Posterior vena cava (tissue), 2 donors: ENCODE results near the gene ADGRL1. TPM values are rescaled to one million over a fixed set of nuclear protein-coding genes. Genes with fewer than 3 reads are reported as not detected.
"Not testable (repeated sequence)": the region's sequence is repeated elsewhere in the genome, so short reads cannot be mapped to it uniquely, and the experiment has no call there.

ENCODE experiments used
- DNase-seq: peaks from one replicate; pipeline ENCODE4 v3.0.0-alpha.2; 2020; ENCODE audit warnings: low spot score
- intact Hi-C, 2 donors: fragments of 100-400 bp; cut with DNase I; formaldehyde crosslinking; loops; one replicate each; pipeline versions ENCODE4 v1.14.1 to v1.14.2; 2022 to 2023
- total RNA-seq, 2 donors: library from RNA; stranded (reverse); fragmentation: NEBNext Ultra II Directional; extraction: Animal tissue kit (Norgen Biotek cat#: 25700); gene quantifications; one replicate each; pipeline ENCODE4 v1.2.1, GENCODE V29; 2021
- donor health status: DM: yes; HTN: yes; CAD: no.
- donor health status: DM: yes; HTN: yes; CAD: no.

Gene ADGRL1
- total RNA-seq, 2 donors from 2014 or later = 22.5 to 25.8 TPM

- no peak for DNase-seq
- intact Hi-C loops = loop anchor here in 1 of 2 donors (5.0 kb wide), 1 partner anchor 149 kb away; no protein-coding TSS in a partner anchor
These were observed 8.1 kb downstream of the ADGRL1 start for GRCh38 chr19:14197882-14198281.

- intact Hi-C loops = loop anchor here in 1 of 2 donors (5.0 kb wide), 1 partner anchor 150 kb away; no protein-coding TSS in a partner anchor
- not testable (repeated sequence) for DNase-seq
These were observed 8.7 kb downstream of the ADGRL1 start for GRCh38 chr19:14197288-14197687.

- not testable (repeated sequence) for DNase-seq
- intact Hi-C loops = loop anchor here in 1 of 2 donors (5.0 kb wide), 1 partner anchor 151 kb away; no protein-coding TSS in a partner anchor
These were observed 9.9 kb downstream of the ADGRL1 start for GRCh38 chr19:14196105-14196504.

DNA sequence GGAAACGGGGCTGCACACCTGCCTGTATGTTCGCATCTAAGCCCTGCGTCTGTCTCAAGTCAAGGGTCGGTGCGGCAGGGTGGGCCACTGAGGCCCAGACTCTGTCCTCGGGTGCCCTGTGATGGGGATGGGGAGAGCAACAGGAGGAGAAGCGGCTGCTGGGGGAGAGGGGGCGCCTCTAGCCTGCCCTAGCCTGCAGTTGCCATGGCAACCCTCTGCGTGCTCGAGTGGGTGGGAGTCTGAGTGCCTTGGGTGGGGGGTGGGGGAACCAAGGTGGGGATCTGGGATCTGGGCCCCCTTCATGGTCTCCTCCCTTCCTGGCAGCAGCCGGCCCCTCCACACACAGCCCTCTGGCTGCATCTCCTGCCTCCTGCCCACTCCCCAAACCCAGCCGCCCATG, 10.8 kb downstream of the ADGRL1 start:
- DNase-seq = not testable (repeated sequence)
- intact Hi-C loops = loop anchor here in 1 of 2 donors (5.0 kb wide), 1 partner anchor 152 kb away; no protein-coding TSS in a partner anchor

DNA sequence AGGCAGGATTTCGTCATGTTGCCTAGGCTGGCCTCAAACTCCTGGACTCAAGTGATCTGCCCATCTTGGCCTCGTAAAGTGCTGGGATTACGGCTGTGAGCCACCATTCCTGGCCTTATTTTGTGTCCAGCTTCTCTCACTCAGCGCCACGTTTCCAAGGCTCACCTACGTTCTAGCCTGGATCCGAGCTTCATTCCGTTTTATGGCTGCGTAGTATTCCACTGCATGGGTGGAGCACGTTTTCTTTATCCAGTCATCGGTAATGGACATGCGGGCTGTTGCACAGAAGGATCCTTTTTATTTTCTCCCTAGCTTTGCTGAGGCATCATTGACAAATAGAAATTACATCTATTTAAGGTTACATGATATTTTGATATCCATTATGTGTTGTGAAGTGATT, 16.6 kb downstream of the ADGRL1 start:
- DNase-seq = no peak
- intact Hi-C loops = no loop called here

DNA sequence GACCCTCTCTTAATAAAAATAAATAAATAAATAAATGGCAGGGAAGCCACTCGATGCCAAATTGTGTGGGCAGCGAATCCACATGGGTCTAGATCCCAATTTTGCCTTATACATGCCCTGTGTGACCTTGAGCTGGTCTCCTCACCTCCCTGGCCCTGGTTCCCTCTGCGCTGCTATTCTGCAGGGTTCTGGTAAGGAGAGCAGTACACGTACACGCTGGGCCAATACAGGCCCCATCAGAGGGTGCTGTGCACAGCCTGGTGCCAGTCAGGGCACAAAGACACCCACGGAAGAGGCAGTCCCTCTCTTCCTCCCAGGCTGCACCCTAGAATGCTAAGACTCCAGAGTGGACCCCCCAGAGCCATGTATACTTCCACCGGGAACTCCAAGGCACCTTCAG, 17.9 kb downstream of the ADGRL1 start:
- DNase-seq, intact Hi-C loops: not testable (repeated sequence)

- no peak for DNase-seq
- intact Hi-C loops = no loop called here
These were observed 18.4 kb downstream of the ADGRL1 start for GRCh38 chr19:14187561-14187960.

- DNase-seq = not testable (repeated sequence)
These were observed 19.3 kb downstream of the ADGRL1 start for GRCh38 chr19:14186684-14187083.

DNA sequence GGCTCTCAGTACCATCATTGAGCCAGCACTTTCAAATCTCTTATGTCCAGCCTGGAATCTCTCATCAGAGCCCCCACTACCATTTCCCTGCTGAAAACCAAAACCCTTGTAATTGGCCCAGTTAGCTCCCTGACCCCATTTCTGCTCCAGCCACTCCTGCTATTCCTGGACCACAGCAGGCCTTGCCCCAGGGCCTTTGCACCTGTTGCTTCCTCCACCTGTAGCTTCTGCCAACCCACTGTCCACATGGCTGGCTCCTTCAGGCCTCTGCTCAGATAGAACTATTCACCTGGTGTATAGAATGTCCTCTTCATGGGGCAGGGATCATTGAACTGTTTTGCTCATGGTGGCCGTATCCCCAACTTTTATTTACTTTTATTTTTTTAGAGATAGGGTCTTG, 20.3 kb downstream of the ADGRL1 start:
- DNase-seq, intact Hi-C loops: not testable (repeated sequence)

More at GRCh38 chr19:14186684-14187083, 19.3 kb downstream of the ADGRL1 start:
- intact Hi-C loops = not testable (repeated sequence)

GRCh38 chr19:14185158-14185557, 20.8 kb downstream of the ADGRL1 start:
- no peak for DNase-seq
- intact Hi-C loops = no loop called here

DNA sequence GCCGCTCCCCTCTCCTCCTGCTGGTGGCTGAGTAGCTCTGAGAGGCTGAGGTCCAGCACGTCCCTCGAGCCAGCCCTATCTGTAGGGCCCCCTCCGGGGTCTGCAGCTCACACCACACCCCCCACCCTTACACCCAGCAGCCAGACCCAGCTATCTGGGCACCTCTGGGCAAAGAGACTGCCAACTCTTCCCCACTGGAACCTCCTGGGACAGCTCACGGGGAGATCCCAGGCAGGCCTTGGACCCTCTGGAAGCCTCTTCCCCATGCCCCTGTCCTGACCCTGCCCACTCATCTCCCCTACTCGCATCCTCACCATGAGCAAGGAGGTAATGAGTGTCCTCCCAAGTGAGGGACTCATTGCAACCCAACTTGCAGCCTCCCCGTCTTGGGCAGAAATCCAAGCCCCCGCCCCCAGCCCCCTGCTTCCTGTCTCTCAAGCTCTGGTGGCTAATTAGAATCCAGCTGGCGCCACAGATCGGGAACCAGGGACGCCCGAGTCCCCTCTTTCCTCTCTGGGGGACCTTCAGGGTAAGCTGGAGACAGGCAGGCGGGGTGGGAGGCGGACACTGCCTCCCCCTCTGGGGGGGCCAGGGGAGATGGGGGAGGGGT, 22.1 kb downstream of the ADGRL1 start:
- DNase-seq = no peak
- intact Hi-C loops = no loop called here

- intact Hi-C loops = no loop called here
- no peak for DNase-seq
These were observed 23.5 kb downstream of the ADGRL1 start for GRCh38 chr19:14182476-14182875.

GRCh38 chr19:14181906-14182305, 24.1 kb downstream of the ADGRL1 start:
- DNase-seq = no peak
- intact Hi-C loops = no loop called here

DNA sequence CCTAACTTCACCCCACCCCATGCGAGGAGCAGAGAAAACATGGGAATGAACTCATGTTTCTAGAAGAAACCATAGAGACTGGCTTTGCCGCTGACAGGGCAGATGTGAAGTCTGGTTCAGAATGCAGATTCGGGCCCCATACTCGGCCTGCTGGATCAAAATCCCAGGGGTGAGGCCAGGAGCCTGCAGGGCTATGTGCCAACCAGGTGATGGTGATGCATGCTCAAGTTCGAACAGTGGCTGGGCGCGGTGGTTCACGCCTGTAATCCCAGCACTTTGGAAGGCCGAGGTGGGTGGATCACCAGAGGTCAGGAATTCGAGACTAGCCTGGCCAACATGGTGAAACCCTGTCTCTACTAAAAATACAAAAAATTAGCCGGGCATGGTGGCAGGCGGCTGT, 24.8 kb downstream of the ADGRL1 start:
- intact Hi-C loops, DNase-seq: not testable (repeated sequence)

DNA sequence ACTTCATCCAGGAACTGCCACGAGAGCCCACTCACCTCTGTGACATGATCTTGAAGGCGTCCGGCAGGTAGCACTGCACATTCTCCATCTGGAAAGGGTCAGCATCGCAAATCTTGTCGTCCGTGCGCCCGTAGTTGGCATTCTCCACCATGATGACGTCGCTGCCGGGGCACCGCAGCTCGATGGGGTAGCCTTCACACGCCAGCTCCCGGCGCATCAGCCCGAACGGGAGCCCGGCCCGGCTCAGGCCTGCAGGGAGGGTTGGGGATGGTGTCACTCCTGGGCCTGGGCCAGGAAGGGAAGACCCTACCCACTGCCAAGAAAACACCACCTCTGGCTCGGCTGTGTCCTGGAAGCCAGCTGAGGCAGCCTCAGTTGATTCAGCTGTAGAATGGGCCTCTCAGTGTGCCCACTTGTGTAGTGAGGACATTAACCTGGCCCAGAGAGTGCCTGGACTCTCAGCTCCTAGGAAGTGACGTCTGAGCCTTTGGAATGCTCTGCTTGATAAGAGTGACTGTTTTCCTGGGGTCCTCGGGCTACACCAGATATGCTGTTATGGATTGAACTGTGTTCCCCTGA, 28.4 kb downstream of the ADGRL1 start:
- no peak for DNase-seq
- intact Hi-C loops = no loop called here

DNA sequence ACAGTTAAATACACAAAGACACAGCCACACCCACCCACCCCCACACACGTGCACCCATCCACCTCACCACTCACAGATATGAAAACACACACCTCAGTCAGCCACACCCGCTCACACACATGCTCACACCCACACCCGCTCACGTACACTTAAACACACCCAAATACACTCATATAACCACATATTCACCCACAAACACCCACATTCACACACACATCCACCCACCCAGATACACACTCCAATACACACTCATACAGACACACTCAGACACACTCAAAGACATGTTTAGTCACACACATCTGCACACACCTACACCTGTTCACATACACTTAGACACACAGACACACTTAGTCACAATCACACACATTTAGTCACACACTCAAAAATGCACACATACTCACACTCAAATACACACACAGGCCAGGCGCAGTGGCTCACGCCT, 30.6 kb downstream of the ADGRL1 start:
- DNase-seq = no peak

DNA sequence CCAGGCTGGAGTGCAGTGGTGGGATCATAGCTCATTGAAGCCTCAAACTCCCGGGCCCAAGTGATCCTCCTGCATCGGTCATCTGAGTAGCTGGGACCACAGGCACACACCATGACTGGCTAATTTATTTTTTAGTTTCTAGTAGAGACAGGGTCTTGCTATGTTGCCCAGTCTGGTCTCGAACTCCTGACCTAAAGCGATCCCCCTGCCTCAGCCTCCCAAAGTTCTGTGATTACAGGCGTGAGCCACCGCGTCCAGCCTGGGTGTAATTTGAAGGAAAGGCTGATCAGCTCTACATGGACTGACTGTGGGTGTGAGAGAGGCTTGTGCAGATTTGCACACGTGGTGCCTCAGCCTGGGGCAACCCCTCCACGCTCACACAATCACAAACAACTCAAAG, 31.1 kb downstream of the ADGRL1 start:
- DNase-seq = no peak
- intact Hi-C loops = no loop called here

More for the DNA sequence above, 30.6 kb downstream of the ADGRL1 start:
- intact Hi-C loops = no loop called here

GRCh38 chr19:14168993-14169392, 37.0 kb downstream of the ADGRL1 start:
- no peak for DNase-seq
- intact Hi-C loops = no loop called here

- no peak for DNase-seq
- intact Hi-C loops = no loop called here
These were observed 37.6 kb downstream of the ADGRL1 start for GRCh38 chr19:14168259-14168972.

GRCh38 chr19:14167576-14168138, 38.3 kb downstream of the ADGRL1 start:
- no peak for DNase-seq
- intact Hi-C loops = no loop called here
